ENCODE results near the gene HBG2. TPM values are rescaled to one million over a fixed set of nuclear protein-coding genes. Genes with fewer than 3 reads are reported as not detected.

The HBG2 gene
- total and polyA plus RNA-seq, 12 donors, result 0.12 to 1.0 (median 0.43) TPM; not detected in 8

DNA sequence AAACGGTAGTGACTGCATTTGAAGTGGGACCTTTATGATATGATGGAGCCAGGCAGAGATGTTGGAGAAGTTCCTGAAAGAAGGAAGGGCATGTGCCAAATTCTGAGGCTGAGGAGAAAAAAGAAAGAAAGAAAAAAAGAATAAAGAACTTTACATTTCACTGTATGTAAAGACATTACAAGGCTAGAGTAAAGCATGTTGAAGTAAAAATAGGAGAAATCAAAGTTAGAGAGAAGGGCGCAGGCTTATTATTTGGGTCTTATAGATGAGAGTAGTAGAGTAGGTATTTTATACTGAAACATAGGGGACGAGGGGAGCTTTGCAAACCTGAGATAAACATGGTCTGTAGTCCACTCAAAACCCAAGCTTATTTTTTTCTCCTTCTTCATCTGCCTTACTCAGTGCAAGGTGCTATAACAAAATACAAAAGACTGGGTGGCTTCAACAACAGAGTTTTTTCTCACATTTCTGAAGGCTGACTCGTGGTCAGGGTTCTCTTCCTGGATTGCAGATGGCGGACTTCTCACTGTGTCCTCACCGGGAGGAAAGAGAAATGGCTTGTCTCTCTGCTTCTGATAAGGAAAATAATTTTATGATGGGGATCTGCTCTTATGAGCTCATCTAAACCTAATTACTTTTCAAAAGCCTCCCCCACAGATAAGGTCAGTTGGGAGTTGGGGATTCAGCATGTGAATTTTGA, 7.7 kb downstream of the HBG2 start:
- no peak overlapping the region for H3K4me3 ChIP-seq
- intact Hi-C loops (cut with DNase I), result no loop called here
- 65 to 69% methylated on average over 6 of the region's 6 CpGs for WGBS, 2 donors
- TF ChIP-seq, protein P1, sequence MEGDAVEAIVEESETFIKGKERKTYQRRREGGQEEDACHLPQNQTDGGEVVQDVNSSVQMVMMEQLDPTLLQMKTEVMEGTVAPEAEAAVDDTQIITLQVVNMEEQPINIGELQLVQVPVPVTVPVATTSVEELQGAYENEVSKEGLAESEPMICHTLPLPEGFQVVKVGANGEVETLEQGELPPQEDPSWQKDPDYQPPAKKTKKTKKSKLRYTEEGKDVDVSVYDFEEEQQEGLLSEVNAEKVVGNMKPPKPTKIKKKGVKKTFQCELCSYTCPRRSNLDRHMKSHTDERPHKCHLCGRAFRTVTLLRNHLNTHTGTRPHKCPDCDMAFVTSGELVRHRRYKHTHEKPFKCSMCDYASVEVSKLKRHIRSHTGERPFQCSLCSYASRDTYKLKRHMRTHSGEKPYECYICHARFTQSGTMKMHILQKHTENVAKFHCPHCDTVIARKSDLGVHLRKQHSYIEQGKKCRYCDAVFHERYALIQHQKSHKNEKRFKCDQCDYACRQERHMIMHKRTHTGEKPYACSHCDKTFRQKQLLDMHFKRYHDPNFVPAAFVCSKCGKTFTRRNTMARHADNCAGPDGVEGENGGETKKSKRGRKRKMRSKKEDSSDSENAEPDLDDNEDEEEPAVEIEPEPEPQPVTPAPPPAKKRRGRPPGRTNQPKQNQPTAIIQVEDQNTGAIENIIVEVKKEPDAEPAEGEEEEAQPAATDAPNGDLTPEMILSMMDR (IDR thresholded peaks at IDR 0.05), result no peak
- no peak overlapping the region for H3K27ac ChIP-seq
- peaks cover 0 to 8% (median 0%) of the 10 kb centered on the region in 7 donors for H3K27me3 ChIP-seq
- DNase-seq (no peak), ATAC-seq (no peak)
- H3K36me3 ChIP-seq, result no peaks in the 10 kb centered on the region
- no peaks in the 10 kb centered on the region for H3K4me1 ChIP-seq
- no peaks in the 10 kb centered on the region for H3K9me3 ChIP-seq

DNA sequence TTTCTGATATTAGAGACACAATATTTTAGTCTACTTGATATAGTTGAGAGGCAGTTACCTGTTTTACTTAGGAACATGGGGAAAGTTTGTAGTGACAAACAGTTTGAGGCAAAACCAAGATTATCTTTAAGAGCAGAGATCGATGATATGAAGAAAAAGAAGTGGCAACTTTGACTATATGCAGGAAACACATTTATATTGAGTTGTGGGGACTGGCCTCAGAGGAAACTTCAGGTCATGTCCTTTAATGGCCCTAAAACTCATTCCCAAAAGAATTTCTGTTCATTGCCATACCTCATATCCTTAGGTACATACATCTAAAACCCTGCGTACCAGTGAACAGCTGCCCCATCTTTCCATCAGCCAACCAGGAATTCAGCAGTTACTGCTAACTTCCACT, 9.4 kb downstream of the HBG2 start:
- Histone ChIP-seq H3K27me3 (peaks cover 0 to 8% (median 0%) of the 10 kb centered on the region in 7 donors), H3K9me3 (no peaks in the 10 kb centered on the region), H3K4me1 (no peaks in the 10 kb centered on the region), H3K36me3 (no peaks in the 10 kb centered on the region), H3K4me3 (no peak overlapping the region), H3K27ac (no peak overlapping the region)
- TF ChIP-seq, protein P1 (IDR thresholded peaks at IDR 0.05), result no peak
- DNase-seq (no peak), ATAC-seq (no peak)
- intact Hi-C loops (cut with DNase I), result no loop called here
- WGBS, 2 donors, result 74 to 83% methylated on average over 2 of the region's 2 CpGs

DNA sequence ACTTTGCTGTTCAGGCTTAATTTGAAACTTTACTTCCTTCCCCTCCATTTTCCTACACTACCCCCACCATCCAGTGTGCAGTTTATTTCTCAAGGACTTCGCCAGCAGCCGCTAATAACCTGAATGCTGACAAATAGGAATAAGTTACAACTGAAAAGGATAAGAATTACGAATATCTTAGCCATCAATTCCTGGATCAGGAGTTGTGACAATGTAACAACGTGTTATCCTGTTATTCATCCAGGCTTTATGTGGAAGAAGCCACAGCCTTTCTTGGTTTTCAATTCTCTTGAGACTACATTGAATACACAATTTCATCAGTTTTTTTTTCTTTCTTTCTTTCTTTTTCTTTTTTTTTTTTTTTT, 10.8 kb downstream of the HBG2 start:
- intact Hi-C loops (cut with DNase I), result no loop called here

DNA sequence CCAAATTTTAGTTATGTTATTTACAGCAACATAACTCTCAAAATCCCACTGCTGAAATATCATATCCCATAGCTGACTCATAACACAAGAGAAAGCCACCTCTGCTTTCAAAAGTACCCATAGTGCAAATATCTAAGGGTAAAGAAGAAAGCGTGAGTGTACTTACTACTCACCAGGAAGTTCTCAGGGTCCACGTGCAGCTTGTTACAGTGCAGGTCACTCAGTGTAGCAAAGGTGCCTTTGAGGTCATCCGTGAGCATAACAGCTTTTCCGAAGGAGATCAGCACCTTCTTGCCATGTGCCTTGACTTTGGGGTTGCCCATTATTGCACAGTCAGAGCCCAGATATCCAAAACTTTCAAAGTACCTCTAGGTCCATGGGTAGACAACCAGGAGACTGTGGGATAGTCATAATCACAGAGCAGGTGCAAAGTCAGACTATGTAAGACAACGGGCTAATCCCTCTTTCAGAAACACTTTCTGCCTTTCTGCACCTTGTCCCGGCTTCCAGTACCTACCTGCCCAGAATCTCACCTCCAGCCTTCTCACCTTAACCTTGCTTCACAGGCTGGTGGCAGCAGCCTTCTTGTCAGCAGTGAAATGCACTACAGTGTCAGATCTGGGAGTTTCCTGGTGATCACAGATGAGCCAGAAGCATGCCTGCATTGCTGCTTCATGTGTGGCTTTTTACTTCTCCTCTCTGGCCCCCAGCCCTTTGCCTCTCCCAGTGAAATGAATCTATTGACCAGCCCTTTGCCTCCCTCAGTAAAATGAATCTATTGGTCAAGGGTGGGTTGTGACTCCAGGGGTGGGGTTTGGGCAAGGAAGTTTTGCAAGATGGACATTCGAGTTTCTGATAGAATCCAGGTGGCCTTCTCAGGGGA, 11.4 kb downstream of the HBG2 start:
- Histone ChIP-seq H3K27ac (no peak overlapping the region), H3K36me3 (no peaks in the 10 kb centered on the region), H3K4me3 (no peak overlapping the region), H3K9me3 (no peaks in the 10 kb centered on the region), H3K4me1 (no peaks in the 10 kb centered on the region), H3K27me3 (peaks cover 0 to 8% (median 0%) of the 10 kb centered on the region in 7 donors)
- ATAC-seq (no peak), DNase-seq (no peak)
- 69 to 74% methylated on average over 7 of the region's 7 CpGs for WGBS, 2 donors
- TF ChIP-seq, protein P1 (IDR thresholded peaks at IDR 0.05), result no peak
- intact Hi-C loops (cut with DNase I), result no loop called here

More for the DNA sequence above, 10.8 kb downstream of the HBG2 start:
- Histone ChIP-seq H3K4me1 (no peaks in the 10 kb centered on the region), H3K9me3 (no peaks in the 10 kb centered on the region), H3K36me3 (no peaks in the 10 kb centered on the region), H3K4me3 (no peak overlapping the region), H3K27me3 (peaks cover 0 to 8% (median 0%) of the 10 kb centered on the region in 7 donors), H3K27ac (no peak overlapping the region)
- DNase-seq (no peak), ATAC-seq (no peak)
- TF ChIP-seq, protein P1 (IDR thresholded peaks at IDR 0.05), result no peak
- WGBS, 2 donors, result 83 to 84% methylated on average over 4 of the region's 4 CpGs
